IPS-NIHi11 (cell line): ENCODE measurements around the gene CILP2.
A peak's percentile ranks its signal among the peaks of the same experiment; 100 is the strongest.

Source experiments
- DNase-seq: peaks from one replicate; pipeline ENCODE4 v3.0.0; 2012; ENCODE audit warnings: mixed read lengths, low spot score

CILP2 gene

DNA sequence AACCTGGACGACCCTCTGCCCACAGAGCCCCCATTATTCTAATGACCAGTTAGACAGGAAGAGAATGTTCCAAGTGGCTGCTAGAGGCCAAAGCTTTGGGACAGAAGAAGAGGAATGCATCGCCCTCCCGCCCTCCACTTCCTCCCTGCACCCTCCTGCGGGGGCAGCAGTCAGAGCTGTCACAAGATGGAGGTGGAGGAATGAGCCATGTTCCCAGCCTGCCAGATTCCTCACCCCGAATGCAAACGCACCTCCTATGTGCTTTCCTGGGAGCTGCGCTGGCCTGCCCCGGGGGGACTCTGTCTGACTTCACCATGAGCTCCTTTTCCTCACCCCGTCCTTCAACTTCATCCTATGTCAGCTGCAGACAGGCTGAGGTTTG, 7.7 kb upstream of the CILP2 start:
- peak; percentile 58 for DNase-seq

DNA sequence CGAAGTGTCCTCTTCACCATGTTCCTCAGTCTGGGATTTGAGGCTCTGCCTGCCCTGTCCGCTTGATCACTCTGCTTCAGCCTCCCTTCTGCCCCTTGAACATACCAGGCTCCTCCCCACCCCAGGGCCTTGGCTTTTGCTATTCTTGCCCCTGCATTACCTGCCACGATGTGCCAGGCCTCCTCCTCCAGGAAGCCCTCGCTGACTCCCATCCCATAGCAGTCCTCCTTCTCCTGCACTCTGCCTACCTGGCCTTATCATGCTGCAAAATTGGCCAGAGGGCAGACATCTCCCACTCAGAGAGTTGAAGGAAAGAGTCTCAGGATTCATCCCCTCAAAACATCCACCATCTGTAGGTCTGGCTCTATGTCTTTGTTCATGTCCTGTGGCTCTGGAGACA, 7.2 kb upstream of the CILP2 start:
- no peak for DNase-seq

DNA sequence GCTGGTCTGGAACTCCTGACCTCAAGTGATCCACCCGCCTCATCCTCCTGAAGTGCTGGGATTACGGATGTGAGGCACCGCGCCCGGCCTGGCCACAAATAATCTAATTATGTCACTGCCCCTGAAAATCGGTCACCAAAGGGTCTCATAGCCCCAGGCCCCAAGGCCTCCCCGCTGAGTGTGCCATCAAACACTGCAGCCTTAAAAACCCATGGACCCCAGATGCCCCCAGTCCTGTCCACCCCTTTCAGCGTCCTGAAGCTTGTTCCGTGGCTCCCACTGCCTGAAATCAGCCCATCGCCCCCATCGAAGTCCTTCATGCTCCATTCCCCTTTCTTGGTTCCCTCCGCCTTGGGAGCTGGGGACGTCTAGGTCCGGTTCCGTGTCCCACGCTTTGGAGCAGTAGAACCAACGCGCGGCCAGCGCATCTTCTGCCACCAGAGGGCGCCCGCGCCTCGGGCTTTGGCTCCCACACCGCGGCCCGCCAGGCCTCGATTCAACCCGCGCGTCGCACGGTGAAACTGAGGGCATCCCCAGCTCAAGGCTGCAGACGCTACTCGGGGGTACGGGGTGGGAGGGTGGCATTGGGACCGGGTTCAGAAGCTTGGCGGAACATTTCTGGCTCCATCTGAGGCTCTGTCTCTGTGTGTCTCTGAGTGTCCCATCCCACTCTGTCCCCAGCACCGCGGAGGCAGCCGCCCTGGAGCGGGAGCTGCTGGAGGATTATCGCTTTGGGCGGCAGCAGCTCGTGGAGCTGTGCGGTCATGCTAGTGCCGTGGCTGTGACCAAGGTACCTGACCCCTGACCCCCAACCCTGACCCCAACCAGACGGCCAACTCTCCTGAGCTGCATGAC, 5.9 kb upstream of the CILP2 start:
- DNase-seq = peak; percentile 86

DNA sequence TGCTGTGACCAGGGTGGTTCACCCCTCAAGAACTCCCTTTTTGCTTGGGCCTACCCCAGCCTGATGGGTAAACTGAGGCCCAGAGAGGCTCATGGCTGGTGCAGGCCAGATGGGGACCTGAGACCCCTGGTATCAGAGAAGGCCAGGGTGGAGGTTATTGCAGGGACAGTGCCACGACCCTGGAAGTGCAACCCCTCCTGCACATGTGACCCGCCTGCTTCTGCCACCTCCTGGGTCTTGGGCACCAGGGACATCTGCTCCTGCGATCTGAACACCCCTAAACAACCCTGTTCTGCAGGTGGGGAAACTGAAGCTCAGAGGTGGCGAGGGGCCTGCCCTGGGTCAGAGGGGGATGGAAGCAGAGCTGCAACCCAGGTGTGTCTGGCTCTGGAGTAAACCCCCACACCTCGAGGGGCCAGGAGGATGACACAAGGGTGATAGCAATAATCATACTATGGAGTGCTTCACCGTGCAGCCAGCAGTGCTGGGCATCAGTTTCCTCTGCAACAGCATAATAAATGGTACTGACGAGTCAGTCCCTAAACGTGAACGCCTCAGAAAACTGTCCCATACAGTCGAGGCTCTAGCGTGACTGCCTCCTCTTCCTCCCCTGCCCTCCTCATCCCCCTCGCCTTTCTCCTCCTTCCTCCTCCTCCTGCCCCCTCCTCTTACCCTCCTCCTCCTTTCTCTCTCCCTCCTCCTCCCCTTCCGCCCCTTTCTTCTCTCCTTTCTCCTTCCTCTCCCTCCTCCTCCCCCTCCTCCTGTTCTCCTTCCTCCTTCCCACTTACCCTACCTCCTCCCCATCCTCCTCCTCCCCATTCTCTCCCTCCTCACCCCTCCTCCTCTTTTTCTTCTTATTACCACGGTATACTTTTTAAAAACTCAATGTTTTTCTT, 5.0 kb upstream of the CILP2 start:
- DNase-seq = no peak

DNA sequence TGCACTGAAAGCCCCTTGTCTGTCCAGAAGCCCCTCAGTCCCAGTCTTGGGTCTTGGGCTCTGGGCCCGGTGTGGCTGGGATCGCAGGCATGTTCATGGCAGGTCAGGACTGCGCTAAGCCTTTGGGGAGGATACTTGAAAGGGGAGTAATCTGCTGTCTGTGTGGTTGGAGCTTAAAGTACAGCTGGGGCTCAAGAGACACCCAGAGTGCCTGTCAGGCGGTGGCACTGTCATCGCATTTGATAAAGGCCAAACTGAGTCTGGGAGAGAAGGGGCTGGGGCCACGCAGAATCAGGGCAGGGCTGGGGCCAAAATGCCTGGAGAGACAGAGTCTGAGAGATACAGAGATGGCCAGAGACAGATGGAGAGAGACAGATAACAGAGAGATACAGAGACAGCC, 4.2 kb upstream of the CILP2 start:
- no peak for DNase-seq

DNA sequence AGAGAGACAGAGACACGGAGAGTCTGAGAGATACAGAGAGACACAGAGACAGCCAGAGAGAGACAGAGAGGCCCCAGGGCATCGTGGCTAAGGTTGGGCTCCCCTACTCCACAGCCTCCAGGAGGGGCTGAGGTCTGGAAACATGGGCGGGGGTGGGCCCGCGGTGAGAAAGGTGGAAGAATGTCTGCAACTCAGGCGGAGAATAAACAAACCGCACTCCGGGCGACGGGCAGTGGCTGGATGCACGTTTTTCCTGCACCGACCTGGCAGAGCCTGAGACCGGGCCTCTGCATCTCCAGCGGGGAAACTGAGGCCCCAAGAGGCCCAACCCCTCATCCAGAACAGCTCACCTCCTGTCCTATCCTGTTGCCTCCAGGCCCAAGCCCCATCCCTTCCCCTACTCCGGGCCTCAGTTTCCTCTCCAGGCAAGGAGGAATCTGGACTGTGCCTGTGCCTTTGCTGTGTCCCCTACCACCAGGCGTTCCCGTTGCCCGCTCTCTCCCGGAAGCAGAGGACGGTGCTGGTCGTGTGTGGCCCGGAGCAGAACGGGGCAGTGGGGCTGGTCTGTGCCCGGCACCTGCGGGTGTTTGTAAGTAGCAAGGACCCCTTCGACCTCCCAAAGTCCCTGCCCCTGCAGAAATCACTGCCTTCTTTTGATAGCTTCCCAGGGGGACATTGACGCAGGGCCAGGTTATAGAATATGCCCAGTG, 3.4 kb upstream of the CILP2 start:
- DNase-seq = no peak

DNA sequence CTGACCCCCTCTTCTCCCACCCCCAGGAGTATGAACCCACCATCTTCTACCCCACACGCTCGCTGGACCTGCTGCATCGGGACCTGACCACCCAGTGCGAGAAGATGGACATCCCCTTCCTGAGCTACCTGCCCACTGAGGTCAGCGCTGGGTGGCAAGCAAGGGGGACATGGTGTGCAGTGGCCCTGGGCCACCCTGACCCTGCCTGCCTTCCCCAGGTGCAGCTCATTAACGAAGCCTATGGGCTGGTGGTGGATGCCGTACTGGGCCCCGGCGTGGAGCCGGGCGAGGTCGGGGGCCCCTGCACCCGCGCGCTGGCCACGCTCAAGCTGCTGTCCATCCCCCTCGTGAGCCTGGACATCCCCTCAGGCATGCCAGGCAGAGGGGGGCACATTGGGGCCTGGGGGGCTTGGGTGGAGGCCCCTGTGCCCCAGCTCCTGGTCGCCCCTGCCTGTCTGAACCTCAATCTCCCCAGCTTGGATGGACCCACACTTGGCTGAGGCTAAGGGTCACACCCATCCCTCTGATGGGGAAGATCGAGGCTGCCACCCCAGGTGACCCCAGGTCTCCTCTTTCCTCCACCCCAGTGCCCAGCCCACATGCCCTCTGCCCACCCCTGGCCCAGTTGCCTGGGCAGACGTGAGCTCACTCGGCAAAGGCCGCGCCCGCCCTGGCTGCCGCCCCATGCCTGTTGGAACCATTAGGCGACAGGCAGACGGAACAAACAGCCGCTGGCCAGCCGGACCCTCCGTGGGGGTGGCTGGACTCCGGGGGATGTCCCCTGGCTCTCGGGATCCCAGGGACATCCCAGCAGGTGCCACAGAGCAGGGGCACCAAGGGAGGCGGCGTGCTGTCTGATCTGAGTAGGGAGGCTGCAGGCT, 2.5 kb upstream of the CILP2 start:
- DNase-seq = no peak

DNA sequence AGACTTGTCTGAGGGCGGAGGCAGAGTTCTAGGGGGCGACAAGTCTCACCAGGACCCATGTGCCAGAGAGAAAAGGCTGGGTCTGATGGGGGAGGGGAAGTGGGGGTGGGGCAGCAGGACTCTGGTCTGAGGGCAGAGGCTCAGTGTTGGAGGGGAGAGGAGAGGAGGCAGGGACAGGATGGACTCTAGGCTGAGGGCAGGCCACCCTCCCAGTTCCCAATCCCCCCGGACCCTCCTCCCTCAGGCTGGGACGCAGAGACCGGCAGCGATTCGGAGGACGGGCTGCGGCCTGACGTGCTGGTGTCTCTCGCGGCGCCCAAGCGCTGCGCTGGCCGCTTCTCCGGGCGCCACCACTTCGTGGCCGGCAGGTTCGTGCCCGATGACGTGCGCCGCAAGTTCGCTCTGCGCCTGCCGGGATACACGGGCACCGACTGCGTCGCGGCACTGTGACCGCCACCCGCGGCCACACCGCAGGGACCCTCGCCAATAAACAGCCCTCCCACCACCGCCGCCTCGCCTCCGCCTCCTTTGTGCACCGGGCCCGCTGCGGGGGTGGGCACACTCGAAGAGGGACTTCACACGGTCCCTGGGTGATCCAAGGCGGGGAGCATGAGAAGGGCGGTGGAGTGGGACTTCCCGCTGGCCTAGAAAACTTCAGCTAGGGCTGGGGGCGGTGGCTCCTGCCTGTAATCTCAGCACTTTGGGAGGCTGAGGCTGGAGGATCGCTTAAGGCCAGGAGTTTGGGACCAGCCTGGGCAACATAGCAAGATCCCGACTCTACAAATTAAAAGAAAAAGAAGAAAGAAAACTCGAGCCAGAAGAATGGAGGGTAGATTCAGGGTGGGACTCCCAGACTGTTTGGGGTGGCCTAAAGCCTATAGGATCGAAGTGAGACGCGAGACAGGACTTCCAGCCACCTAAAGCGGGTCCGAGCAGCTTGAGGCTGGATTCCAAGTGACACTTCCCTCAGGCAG, 703 bp upstream of the CILP2 start:
- no peak for DNase-seq

DNA sequence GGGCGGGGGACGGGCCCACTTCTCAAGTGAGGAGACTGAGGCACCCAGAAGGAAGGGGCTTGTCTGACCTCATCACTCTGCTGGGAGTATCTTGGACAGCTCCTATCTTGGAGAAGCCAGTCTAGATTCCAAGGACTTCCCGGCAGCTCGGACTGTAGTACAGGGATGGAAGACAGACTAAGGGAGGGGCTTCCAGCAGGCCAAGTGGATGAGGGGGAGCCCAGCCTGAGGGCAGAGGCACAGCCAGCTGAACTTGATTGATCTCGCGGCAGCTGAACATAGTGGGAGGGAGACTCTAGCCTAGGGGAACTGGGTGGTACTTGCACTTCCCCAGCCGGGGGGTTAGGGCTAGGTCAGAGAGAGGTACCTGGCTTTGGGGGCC, 711 bp downstream of the CILP2 start:
- no peak for DNase-seq

DNA sequence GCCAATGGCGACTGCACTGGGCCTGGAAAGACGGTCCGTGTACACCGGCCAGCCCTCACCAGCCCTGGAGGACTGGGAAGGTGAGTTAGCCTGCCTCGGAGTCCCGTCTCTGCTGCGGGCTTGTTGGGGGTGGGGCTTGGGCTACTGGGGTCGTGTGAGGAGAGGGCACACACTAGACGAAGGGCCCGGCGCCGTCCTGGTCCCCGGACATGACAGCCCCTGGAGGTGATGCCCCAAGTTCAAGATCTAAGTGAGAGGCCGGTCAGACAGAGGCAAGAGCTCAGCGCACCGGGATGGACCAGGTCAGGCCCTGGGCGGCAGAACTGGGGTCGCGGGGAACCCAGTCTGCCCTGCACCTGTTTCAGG, 1.6 kb downstream of the CILP2 start:
- no peak for DNase-seq

DNA sequence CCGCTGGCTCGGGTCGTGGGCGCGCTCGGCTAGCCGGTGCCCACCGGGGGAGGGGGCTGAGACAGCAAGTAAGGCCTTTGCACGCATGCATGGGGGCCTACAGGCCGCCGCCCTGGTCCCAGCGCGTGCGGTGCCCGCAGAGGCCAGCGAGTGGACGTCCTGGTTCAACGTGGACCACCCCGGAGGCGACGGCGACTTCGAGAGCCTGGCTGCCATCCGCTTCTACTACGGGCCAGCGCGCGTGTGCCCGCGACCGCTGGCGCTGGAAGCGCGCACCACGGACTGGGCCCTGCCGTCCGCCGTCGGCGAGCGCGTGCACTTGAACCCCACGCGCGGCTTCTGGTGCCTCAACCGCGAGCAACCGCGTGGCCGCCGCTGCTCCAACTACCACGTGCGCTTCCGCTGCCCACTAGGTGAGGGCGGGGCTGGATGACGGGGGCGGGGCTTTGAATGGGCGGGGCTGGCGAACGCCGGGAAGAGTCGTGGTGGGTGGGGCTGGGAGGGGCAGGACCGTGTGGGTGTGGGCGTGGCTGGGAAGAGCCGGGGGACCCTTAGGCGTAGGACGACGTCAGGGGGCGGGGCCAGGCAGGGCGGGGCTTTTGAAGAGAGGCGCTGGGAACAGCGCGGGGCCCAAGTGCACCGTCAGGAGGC, 2.1 kb downstream of the CILP2 start:
- peak; percentile 92 for DNase-seq

DNA sequence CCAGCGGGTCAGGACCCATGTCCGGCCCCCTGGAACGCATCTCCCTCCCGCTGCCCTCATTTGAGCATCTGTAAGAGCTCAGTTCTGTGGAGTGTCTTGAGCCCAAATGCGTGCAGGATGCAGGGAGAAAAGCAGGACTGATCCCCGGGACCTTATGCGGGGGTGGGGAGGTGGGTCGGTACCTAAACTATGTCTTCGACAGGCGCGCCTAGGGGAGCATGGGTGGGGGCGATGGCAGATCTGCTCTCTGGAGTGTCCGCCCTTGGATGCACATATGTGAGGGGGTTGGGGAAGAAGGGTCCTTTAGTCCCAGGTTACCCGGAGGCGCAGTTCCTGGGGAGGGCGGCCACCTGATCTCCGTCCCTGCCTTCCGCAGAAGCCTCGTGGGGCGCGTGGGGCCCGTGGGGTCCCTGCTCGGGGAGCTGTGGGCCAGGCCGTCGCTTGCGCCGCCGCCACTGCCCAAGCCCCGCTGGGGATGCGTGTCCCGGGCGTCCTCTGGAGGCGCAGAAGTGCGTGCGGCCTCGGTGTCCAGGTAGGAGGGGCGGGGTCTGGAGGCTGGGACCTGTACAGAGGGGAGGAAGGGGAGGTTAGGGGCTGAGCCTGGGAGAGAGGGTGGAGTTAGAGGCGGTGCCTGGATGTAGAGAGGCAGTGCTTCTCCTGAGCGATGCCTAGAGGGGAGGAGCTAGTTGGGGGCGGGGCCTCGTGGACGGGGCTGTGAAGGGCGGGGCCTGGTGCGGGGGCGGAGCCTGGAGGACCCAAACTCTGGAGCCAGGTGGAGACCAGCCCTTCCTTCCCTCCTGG, 2.9 kb downstream of the CILP2 start:
- DNase-seq = peak; percentile 93

DNA sequence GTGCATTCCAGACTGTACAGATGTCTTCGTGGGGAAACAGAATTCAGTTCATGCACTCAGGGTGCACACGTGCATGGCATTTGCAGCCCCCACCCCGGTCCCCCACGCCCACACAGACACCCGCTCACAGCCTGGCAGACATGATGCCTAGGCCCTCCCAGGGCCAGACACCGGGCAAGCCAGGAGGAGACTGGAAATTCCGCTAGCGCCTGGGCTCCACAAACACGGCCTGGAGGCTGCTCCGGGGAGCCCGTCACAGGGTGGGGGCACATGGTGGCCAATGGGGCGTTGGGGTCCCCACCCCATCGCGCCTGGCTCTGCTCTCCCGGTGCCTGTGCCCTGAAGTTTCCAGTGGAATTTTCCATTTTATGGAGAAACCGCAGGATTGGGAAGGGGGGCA, 3.6 kb downstream of the CILP2 start:
- DNase-seq = no peak

DNA sequence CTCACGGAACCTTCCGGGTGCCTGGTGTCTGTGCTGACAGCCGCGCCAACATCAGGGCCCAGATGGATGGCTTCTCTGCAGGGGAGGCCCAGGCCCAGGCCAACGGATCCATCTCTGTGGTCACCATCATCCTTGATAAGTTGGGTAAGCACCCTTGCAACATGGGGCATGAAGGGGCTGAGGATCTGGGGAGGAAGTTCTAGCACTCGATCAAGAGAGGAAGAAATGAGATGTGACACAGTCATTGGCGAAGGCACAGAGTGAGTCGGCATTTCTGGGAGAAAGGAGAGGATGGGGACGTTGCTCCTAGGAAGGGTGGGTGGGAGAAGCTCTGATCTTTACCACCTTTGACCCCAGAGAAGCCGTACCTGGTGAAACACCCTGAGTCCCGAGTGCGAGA, 4.4 kb downstream of the CILP2 start:
- no peak for DNase-seq

DNA sequence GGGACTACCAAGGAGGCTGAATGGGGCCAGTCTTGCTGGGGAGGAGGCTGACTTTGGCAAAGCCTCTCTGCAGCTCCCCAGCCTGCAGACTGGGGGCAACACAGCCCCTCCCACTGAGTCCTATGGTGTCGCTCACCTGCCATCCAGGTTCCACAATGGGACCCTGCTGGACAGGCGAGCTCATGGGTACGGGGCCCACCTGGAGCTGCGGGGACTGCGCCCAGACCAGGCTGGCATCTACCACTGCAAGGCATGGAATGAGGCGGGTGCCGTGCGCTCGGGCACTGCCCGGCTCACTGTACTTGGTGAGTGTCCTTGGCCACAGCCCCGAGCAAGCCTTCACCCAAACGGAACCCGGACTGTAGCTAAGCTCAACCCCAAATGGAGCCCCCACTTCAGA, 5.0 kb downstream of the CILP2 start:
- DNase-seq = no peak

DNA sequence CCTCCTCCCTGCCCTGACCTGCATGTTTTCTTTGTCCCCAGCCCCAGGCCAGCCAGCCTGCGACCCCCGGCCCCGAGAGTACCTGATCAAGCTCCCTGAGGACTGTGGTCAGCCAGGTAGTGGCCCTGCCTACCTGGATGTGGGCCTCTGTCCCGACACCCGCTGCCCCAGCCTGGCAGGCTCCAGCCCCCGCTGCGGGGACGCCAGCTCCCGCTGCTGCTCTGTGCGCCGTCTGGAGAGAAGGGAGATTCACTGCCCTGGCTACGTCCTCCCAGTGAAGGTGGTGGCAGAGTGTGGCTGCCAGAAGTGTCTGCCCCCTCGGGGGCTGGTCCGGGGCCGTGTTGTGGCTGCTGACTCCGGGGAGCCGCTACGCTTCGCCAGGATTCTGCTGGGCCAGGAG, 5.6 kb downstream of the CILP2 start:
- DNase-seq = no peak

DNA sequence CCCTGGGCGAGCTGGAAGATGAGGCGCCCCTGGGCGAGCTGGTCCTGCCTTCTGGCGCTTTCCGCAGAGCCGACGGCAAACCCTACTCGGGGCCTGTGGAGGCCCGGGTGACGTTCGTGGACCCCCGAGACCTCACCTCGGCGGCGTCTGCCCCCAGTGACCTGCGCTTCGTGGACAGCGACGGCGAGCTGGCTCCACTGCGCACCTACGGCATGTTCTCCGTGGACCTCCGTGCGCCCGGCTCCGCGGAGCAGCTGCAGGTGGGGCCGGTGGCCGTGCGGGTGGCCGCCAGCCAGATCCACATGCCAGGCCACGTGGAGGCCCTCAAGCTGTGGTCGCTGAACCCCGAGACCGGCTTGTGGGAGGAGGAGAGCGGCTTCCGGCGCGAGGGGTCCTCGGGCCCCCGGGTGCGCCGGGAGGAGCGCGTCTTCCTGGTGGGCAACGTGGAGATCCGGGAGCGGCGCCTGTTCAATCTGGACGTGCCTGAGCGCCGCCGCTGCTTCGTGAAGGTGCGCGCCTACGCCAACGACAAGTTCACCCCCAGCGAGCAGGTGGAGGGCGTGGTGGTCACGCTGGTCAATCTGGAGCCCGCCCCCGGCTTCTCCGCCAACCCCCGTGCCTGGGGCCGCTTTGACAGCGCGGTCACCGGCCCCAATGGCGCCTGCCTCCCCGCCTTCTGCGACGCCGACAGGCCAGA, 6.3 kb downstream of the CILP2 start:
- no peak for DNase-seq

DNA sequence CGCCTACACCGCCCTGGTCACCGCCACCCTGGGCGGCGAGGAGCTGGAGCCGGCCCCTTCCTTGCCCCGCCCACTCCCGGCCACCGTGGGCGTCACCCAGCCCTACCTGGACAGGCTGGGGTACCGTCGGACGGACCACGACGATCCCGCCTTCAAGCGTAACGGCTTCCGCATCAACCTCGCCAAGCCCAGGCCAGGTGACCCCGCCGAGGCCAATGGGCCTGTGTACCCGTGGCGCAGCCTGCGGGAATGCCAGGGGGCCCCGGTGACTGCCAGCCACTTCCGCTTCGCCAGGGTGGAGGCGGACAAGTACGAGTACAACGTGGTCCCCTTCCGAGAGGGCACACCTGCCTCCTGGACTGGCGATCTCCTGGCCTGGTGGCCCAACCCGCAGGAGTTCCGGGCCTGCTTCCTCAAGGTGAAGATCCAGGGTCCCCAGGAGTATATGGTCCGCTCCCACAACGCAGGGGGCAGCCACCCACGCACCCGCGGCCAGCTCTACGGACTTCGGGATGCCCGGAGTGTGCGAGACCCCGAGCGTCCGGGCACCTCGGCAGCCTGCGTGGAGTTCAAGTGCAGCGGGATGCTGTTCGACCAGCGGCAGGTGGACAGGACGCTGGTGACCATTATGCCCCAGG, 7.0 kb downstream of the CILP2 start:
- no peak for DNase-seq
